PC-9 (cell line): ENCODE results near the gene FTSJ1. TPM values are rescaled to one million over a fixed set of nuclear protein-coding genes. Genes with fewer than 3 reads are reported as not detected.
A peak's percentile ranks its signal among the peaks of the same experiment; 100 is the strongest.

Experiments used
- BruUV-seq: library from RNA; stranded (reverse); fragments of 400-500 nt; replicated peaks from 2 replicates; lab custom pipeline; 2021; lab: Mats Ljungman, UMichigan
- CTCF ChIA-PET: fragments of 300-600 bp; sonication (Branson Sonifier 250); formaldehyde crosslinking; loops from one replicate; lab custom pipeline; 2022; ENCODE audit warnings: antibody characterized with exemption; lab: Charles Lee
- POLR2A ChIA-PET: fragments of 300-600 bp; sonication (Branson Sonifier 250); formaldehyde crosslinking; loops from one replicate; lab custom pipeline; 2022; ENCODE audit warnings: antibody characterized with exemption; ENCODE audit not compliant: unreplicated experiment; lab: Charles Lee
- DNase-seq, 2 experiments: peaks; one replicate each; pipeline versions ENCODE4 v3.0.0 to v3.0.0-alpha.2; 2015 to 2022; ENCODE audit warnings: mixed read lengths in 1 of 2
- H2AFZ ChIP-seq: fragments of 200-600 bp; sonication (generic); 2 replicates; pipeline ENCODE4 v1.8.1; 2017; ENCODE audit warnings: antibody characterized with exemption
- H3F3A ChIP-seq: fragments of 200-600 bp; sonication (generic); 2 replicates; pipeline ENCODE4 v1.8.1; 2017; ENCODE audit warnings: antibody characterized with exemption, mild to moderate bottlenecking, low read depth; ENCODE audit not compliant: insufficient read depth
- H3K27ac ChIP-seq: fragments of 200-600 bp; sonication (generic); 2 replicates; pipeline ENCODE4 v1.6.1; 2016; ENCODE audit warnings: mixed run types
- H3K27me3 ChIP-seq: fragments of 200-600 bp; sonication (generic); 2 replicates; pipeline ENCODE4 v1.6.1; 2016; ENCODE audit warnings: low read depth, mixed run types; ENCODE audit not compliant: insufficient read depth
- H3K36me3 ChIP-seq: fragments of 200-600 bp; sonication (generic); 2 replicates; pipeline ENCODE4 v1.6.1; 2016; ENCODE audit warnings: low read depth, mixed run types
- H3K4me1 ChIP-seq: fragments of 200-600 bp; sonication (generic); replicated peaks from 2 replicates; pipeline ENCODE4 v1.6.1; 2016; ENCODE audit warnings: mixed run types; ENCODE audit not compliant: insufficient read depth
- H3K4me2 ChIP-seq: fragments of 200-600 bp; sonication (generic); 2 replicates; pipeline ENCODE4 v1.6.1; 2017; ENCODE audit warnings: mixed run types
- H3K4me3 ChIP-seq: fragments of 200-600 bp; sonication (generic); 2 replicates; pipeline ENCODE4 v1.6.1; 2016; ENCODE audit warnings: mixed run types
- H3K79me2 ChIP-seq: fragments of 200-600 bp; sonication (generic); 2 replicates; pipeline ENCODE4 v1.6.1; 2017; ENCODE audit warnings: low read depth, mixed run types
- H3K9me2 ChIP-seq: fragments of 200-600 bp; sonication (generic); 2 replicates; pipeline ENCODE4 v1.8.1; 2017; ENCODE audit warnings: mild to moderate bottlenecking; ENCODE audit not compliant: insufficient read depth
- H3K9me3 ChIP-seq: fragments of 200-600 bp; sonication (generic); 2 replicates; pipeline ENCODE4 v1.8.1; 2016; ENCODE audit warnings: low read depth; ENCODE audit not compliant: insufficient read depth
- H4K20me1 ChIP-seq: fragments of 200-600 bp; sonication (generic); 2 replicates; pipeline ENCODE4 v1.8.1; 2017; ENCODE audit not compliant: insufficient read depth
- CTCF ChIP-seq: fragments of 200-600 bp; sonication (generic); conservative IDR thresholded peaks from 2 replicates; pipeline ENCODE4 v1.6.1; 2017; ENCODE audit warnings: mixed run types, antibody characterized with exemption, mild to moderate bottlenecking, moderate library complexity
- EZH2 ChIP-seq: fragments of 200-600 bp; sonication (generic); IDR thresholded peaks from 2 replicates; pipeline ENCODE4 v1.8.0; 2017; ENCODE audit warnings: antibody characterized with exemption, low read depth
- intact Hi-C: fragments of 100-400 bp; cut with micrococcal nuclease; formaldehyde crosslinking; loops from one replicate; pipeline ENCODE4 v1.10.0; 2022; ENCODE audit not compliant: unreplicated experiment
- total RNA-seq: library from RNA; stranded (reverse); gene quantifications from 2 replicates; pipeline ENCODE4 v1.2.3, GENCODE V29; 2021

Gene FTSJ1
- total RNA-seq, 1 experiment from 2014 or later = 44.0 TPM

- no peaks in the 10 kb centered on the region for H3K9me2 ChIP-seq
- H4K20me1 ChIP-seq = no peaks in the 10 kb centered on the region
- ChIA-PET CTCF (no interaction called here), POLR2A (no interaction called here)
- no peak overlapping the region for H3K4me2 ChIP-seq
- BruUV-seq = no TSS peak
- peak overlapping the region; percentile 67; the same call in 1 of the 2 replicates for H3K27ac ChIP-seq
- H3K79me2 ChIP-seq = no peaks in the 10 kb centered on the region
- H3K4me1 ChIP-seq = no peaks in the 10 kb centered on the region; the same call in 1 of the 2 replicates
- no peak overlapping the region for H2AFZ ChIP-seq
- no peak overlapping the region for H3K4me3 ChIP-seq
- H3K9me3 ChIP-seq = no peaks in the 10 kb centered on the region
- no peak for DNase-seq
- no peaks in the 10 kb centered on the region for H3K36me3 ChIP-seq
- no peaks in the 10 kb centered on the region for H3K27me3 ChIP-seq
- no peaks in the 10 kb centered on the region for H3F3A ChIP-seq
- TF ChIP-seq EZH2 (no peak), CTCF (no peak)
- intact Hi-C loops = no loop called here
These were observed 54.7 kb downstream of the FTSJ1 start for GRCh38 chrX:48530736-48531135.

GRCh38 chrX:48531358-48531959 lies 55.5 kb downstream of the FTSJ1 start:
- Histone ChIP-seq H3K27ac (peak overlapping the region; percentile 67), H4K20me1 (no peaks in the 10 kb centered on the region), H3K4me3 (no peak overlapping the region), H3K9me2 (no peaks in the 10 kb centered on the region), H3K9me3 (no peaks in the 10 kb centered on the region), H2AFZ (no peak overlapping the region), H3K79me2 (no peaks in the 10 kb centered on the region), H3F3A (no peaks in the 10 kb centered on the region), H3K4me2 (peak overlapping the region; percentile 28; the same call in 1 of the 2 replicates), H3K27me3 (no peaks in the 10 kb centered on the region), H3K4me1 (no peaks in the 10 kb centered on the region; the same call in 1 of the 2 replicates), H3K36me3 (no peaks in the 10 kb centered on the region)
- intact Hi-C loops = no loop called here
- ChIA-PET CTCF (no interaction called here), POLR2A (no interaction called here)
- peak in 1 of 2 experiments; percentile 59 for DNase-seq
- TF ChIP-seq EZH2 (no peak), CTCF (no peak)
- BruUV-seq = TSS peak; percentile 79

- Histone ChIP-seq H4K20me1 (no peaks in the 10 kb centered on the region), H2AFZ (no peak overlapping the region), H3K9me2 (no peaks in the 10 kb centered on the region), H3F3A (no peaks in the 10 kb centered on the region), H3K79me2 (no peaks in the 10 kb centered on the region), H3K9me3 (no peaks in the 10 kb centered on the region), H3K36me3 (no peaks in the 10 kb centered on the region), H3K4me3 (no peak overlapping the region), H3K27me3 (no peaks in the 10 kb centered on the region), H3K4me1 (no peaks in the 10 kb centered on the region; the same call in 1 of the 2 replicates), H3K4me2 (peak overlapping the region; percentile 28; the same call in 1 of the 2 replicates), H3K27ac (peak overlapping the region; percentile 67)
- CTCF ChIA-PET = no interaction called here
- no TSS peak for BruUV-seq
- DNase-seq = no peak
- no peak for TF ChIP-seq CTCF
- no peak for TF ChIP-seq EZH2
- POLR2A ChIA-PET = no interaction called here
- intact Hi-C loops = no loop called here
These were observed 56.2 kb downstream of the FTSJ1 start for GRCh38 chrX:48532161-48532560.
